DND-41 (cell line): ENCODE measurements around the gene NOL11.

Experiments
- CTCF ChIP-seq: IDR thresholded peaks from 2 replicates; pipeline ENCODE4 v1.5.1; 2012; ENCODE audit warnings: borderline replicate concordance, low read length, moderate library complexity, mild to moderate bottlenecking; ENCODE audit not compliant: poor library complexity, severe bottlenecking; ENCODE audit errors: extremely low read depth
- EZH2 ChIP-seq: IDR thresholded peaks from 3 replicates; pipeline ENCODE4 v1.6.1; 2012; ENCODE audit warnings: borderline replicate concordance, low read depth, mild to moderate bottlenecking, moderate library complexity, low read length, inconsistent platforms; ENCODE audit not compliant: severe bottlenecking

- TF ChIP-seq CTCF (no peak), EZH2 (no peak)
Observed at GRCh38 chr17:67675481-67675880, 42.3 kb upstream of the NOL11 start.
